GM12891 (cell line): ENCODE data around the gene ELOA2.

Experiments
- POLR2A ChIP-seq: IDR thresholded peaks from 2 replicates; pipeline ENCODE4 v1.6.1; 2011; ENCODE audit warnings: low read depth, low read length, control low read depth
- POLR2AphosphoS5 ChIP-seq: IDR thresholded peaks from 2 replicates; pipeline ENCODE4 v1.6.1; 2011; ENCODE audit warnings: low read depth, low read length, control low read depth
- SPI1 ChIP-seq: IDR thresholded peaks from 2 replicates; pipeline ENCODE4 v1.6.1; 2011; ENCODE audit warnings: low read depth, low read length, control low read depth

DNA sequence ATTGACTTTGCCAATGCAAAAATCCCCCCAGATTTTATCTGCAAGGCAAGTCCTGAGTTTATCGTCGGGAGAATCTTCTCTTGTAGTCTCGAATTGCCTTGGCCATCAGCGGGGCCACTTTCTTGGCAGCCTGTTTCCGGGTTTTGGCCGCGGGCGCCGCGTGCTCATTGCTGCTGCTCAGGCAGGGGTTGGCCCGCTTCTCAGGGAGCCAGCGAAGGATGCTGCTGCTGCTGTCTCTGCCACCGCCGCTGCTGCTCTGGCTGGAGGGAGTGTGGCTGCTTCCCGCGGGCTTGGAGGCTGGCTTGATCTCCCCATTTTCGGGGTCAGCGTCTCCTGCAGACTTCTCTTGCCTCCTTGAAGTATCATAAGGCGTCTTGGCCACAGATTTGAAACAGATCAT lies 2.5 kb downstream of the ELOA2 start:
- TF ChIP-seq POLR2A (no peak), SPI1 (no peak), POLR2AphosphoS5 (no peak)
